HG02623 (cell line): ENCODE measurements around the gene CPA1.

Experiments
- ATAC-seq: cut with Tn5 transposase; IDR thresholded peaks from one replicate; pipeline ENCODE4 v1.9.1; 2021; ENCODE audit warnings: moderate library complexity; ENCODE audit not compliant: unreplicated experiment

CPA1 gene

DNA sequence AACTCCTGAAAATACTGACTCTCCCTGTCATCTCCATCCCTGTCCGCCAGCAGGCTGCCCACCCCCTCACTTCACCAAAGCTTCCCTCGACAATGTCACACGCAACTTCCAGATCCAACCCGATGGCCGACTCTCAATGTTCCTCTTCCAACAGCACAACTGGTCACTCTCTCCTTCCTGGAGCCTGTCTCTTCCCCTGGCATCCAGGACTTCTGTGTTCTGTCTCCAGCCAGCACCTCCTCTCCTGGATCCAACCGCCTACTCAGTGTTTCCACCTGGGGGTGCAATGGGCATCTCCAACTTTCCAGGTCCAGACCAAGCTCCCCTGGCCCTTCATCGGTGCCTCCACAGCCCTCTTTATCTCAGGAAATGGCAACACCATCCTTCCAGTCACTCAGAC is 27.1 kb upstream of the CPA1 start:
- ATAC-seq, result no peak

GRCh38 chr7:130356121-130356875 is 24.0 kb upstream of the CPA1 start:
- ATAC-seq, result no peak

GRCh38 chr7:130356876-130357611 is 23.2 kb upstream of the CPA1 start:
- ATAC-seq, result no peak

GRCh38 chr7:130358471-130358870 is 21.8 kb upstream of the CPA1 start:
- ATAC-seq, result no peak

GRCh38 chr7:130359276-130359857 is 20.9 kb upstream of the CPA1 start:
- ATAC-seq, result no peak

GRCh38 chr7:130360518-130360917 is 19.8 kb upstream of the CPA1 start:
- ATAC-seq, result no peak

GRCh38 chr7:130361681-130362080 is 18.6 kb upstream of the CPA1 start:
- no peak for ATAC-seq

GRCh38 chr7:130362251-130362816 is 18.0 kb upstream of the CPA1 start:
- no peak for ATAC-seq

- ATAC-seq, result no peak
These were observed 17.1 kb upstream of the CPA1 start for GRCh38 chr7:130363026-130363847.

GRCh38 chr7:130364451-130364850 is 15.8 kb upstream of the CPA1 start:
- ATAC-seq, result no peak

- no peak for ATAC-seq
These were observed 15.2 kb upstream of the CPA1 start for GRCh38 chr7:130365088-130365487.

- no peak for ATAC-seq
These were observed 14.5 kb upstream of the CPA1 start for GRCh38 chr7:130365511-130366441.

DNA sequence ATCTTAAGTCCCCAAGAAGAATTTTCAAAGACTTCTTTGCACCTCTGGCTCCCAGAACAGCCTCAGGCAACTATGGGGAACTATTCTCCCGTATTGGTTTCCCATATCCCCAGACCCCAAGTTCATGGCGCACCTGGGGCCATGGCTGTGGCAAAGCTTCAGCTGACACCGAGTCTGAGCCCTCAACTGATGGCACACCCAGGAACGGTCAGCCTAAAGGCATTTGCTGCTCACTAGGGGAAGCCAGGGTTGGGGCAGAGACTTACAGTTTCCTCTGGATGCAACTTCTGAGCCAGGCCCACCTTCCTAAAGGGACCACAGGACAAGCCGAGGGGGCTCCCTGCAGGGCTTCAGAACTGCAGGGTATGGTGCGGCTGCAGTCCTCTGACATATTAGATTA is 13.7 kb upstream of the CPA1 start:
- no peak for ATAC-seq

GRCh38 chr7:130367088-130367755 is 13.1 kb upstream of the CPA1 start:
- no peak for ATAC-seq

- no peak for ATAC-seq
These were observed 12.2 kb upstream of the CPA1 start for GRCh38 chr7:130367836-130368746.

- no peak for ATAC-seq
These were observed 11.1 kb upstream of the CPA1 start for GRCh38 chr7:130369110-130369711.

DNA sequence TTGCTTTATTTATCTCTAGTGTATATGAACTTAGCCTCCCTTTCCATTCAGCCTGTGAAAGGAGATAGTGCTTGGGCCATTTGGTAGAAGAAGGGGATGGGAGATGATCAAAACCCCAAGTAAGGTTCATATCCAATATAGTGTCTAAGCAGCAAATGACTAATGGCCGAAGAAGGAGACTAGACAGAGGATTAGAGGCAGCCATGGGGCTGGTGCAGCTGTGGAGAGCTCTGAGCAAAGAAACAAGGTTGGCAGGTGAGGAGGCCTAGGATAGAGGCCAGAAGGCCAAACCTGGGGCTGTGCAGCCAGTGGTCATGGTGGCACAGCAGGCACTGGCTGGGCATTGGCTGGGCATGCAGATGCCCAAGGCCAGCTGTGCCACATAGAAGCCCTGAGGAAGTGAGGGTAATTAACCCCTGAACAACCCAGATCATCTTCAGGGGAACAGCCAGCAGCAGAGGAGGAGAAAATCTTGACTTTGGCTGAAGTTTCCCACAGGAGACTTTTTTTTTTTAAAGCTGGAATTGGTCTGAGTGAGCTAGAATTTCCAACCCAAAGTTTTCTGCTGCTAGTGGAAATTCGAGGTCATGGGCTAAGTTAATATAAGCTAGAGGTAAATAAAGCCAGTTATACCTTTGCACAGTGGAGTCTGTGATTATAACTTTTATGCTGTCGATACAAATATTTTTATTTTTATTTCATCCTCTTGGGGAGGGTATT is 10.3 kb upstream of the CPA1 start:
- no peak for ATAC-seq
